Panc1 (cell line): ENCODE data around the gene TANGO6. TPM values are rescaled to one million over a fixed set of nuclear protein-coding genes. Genes with fewer than 3 reads are reported as not detected.

Experiments
- ATAC-seq: fragments of 200-7000 bp; cut with Tn5 transposase; 2 replicates; pipeline ENCODE4 v1.9.1; 2020; ENCODE audit warnings: mild to moderate bottlenecking, moderate library complexity
- BruUV-seq: library from RNA; stranded (reverse); fragments of 400-500 nt; replicated peaks from 2 replicates; lab custom pipeline; 2021; lab: Mats Ljungman, UMichigan
- CTCF ChIA-PET: fragments of 300-600 bp; sonication (Branson Sonifier 250); formaldehyde crosslinking; loops from one replicate; lab custom pipeline; 2022; ENCODE audit warnings: antibody characterized with exemption; lab: Charles Lee
- POLR2A ChIA-PET: fragments of 300-600 bp; sonication (Branson Sonifier 250); formaldehyde crosslinking; loops from one replicate; lab custom pipeline; 2022; ENCODE audit warnings: antibody characterized with exemption; lab: Charles Lee
- DNase-seq: peaks from one replicate; pipeline ENCODE4 v3.0.0-alpha.2; 2010; ENCODE audit warnings: low read depth, low spot score
- H3K27ac ChIP-seq: 2 replicates; pipeline ENCODE4 v1.5.1; 2011; ENCODE audit warnings: mild to moderate bottlenecking, low read length, inconsistent platforms
- H3K27me3 ChIP-seq: fragments of 200-500 bp; sonication (Bioruptor generic); 2 replicates; pipeline ENCODE4 v1.6.0; 2014; ENCODE audit warnings: low read length, inconsistent platforms; ENCODE audit not compliant: control insufficient read depth, insufficient read depth
- H3K36me3 ChIP-seq: fragments of 200-500 bp; sonication (Bioruptor generic); 2 replicates; pipeline ENCODE4 v1.5.1; 2014; ENCODE audit warnings: inconsistent platforms, mild to moderate bottlenecking, low read length, moderate library complexity; ENCODE audit not compliant: control insufficient read depth, insufficient read depth
- H3K4me1 ChIP-seq: 2 replicates; pipeline ENCODE4 v1.5.1; 2011; ENCODE audit warnings: inconsistent platforms, mild to moderate bottlenecking, low read length, moderate library complexity; ENCODE audit not compliant: control insufficient read depth, insufficient read depth
- H3K4me3 ChIP-seq, 2 experiments: 2 replicates each; pipeline ENCODE4 v1.5.1; 2011 to 2012; ENCODE audit warnings: low read depth in 2 of 2, low read length in 2 of 2, mild to moderate bottlenecking in 2 of 2, inconsistent platforms in 1 of 2, moderate library complexity in 1 of 2
- H3K9me3 ChIP-seq: fragments of 200-500 bp; sonication (Bioruptor generic); 2 replicates; pipeline ENCODE4 v1.5.1; 2014; ENCODE audit warnings: low read depth, mild to moderate bottlenecking, inconsistent platforms, low read length, moderate library complexity; ENCODE audit not compliant: control insufficient read depth, insufficient read depth
- CTCF ChIP-seq: fragments of 450-650 bp; IDR thresholded peaks from 2 replicates; pipeline ENCODE4 v1.5.1; 2017; ENCODE audit warnings: mild to moderate bottlenecking
- POLR2AphosphoS5 ChIP-seq: IDR thresholded peaks from 2 replicates; pipeline ENCODE4 v1.6.1; 2012; ENCODE audit warnings: mild to moderate bottlenecking, low read depth, low read length, moderate library complexity
- REST ChIP-seq, 2 experiments: IDR thresholded peaks; 2 replicates each; pipeline ENCODE4 v1.6.1; 2011 to 2012; ENCODE audit warnings: low read depth in 2 of 2, control low read depth in 1 of 2, low read length in 1 of 2, mild to moderate bottlenecking in 1 of 2, moderate library complexity in 1 of 2; ENCODE audit not compliant: insufficient read depth in 1 of 2
- SIN3A ChIP-seq: IDR thresholded peaks from 2 replicates; pipeline ENCODE4 v1.6.1; 2012; ENCODE audit warnings: low read depth, mild to moderate bottlenecking, low read length, moderate library complexity, borderline replicate concordance; ENCODE audit not compliant: insufficient read depth
- TCF7L2 ChIP-seq: IDR thresholded peaks from 2 replicates; pipeline ENCODE4 v1.6.1; 2011; ENCODE audit warnings: mild to moderate bottlenecking, low read depth, low read length, inconsistent platforms
- in situ Hi-C: cut with HindIII; loops from 2 replicates; pipeline ENCODE4 v1.10.0; 2016; ENCODE audit warnings: low sequenced_read_pairs, low pct_unique_long_range_greater_than_20kb
- intact Hi-C: fragments of 100-400 bp; cut with micrococcal nuclease; formaldehyde crosslinking; loops from one replicate; pipeline ENCODE4 v1.10.0; 2022; ENCODE audit not compliant: unreplicated experiment
- total RNA-seq: library from RNA; stranded (reverse); gene quantifications from one replicate; pipeline ENCODE4 v1.2.1, GENCODE V29; 2021; ENCODE audit not compliant: unreplicated experiment

TANGO6 gene
- total RNA-seq, 1 experiment from 2014 or later, result 11.0 TPM

GRCh38 chr16:69118468-69118867, 275.1 kb downstream of the TANGO6 start:
- CTCF ChIA-PET, result no interaction called here
- Histone ChIP-seq H3K4me3 (no peak overlapping the region), H3K27ac (no peak overlapping the region), H3K27me3 (no peaks in the 10 kb centered on the region), H3K4me1 (no peaks in the 10 kb centered on the region), H3K9me3 (no peaks in the 10 kb centered on the region), H3K36me3 (peaks cover 4% of the 10 kb centered on the region)
- BruUV-seq, result TSS peak; percentile 45
- no peak; the same call in 1 of the 2 replicates for ATAC-seq
- DNase-seq, result no peak
- intact Hi-C loops, result loop anchor here (10.0 kb wide), 1 partner anchor 264 kb away; no protein-coding TSS in a partner anchor
- in situ Hi-C loops, result no loop called here
- no peak for TF ChIP-seq REST (IDR thresholded peaks at IDR 0.05; ENCODE audit: insufficient read depth in 1 of 2, low read depth in 2 of 2, low read length in 1 of 2)
- no peak for TF ChIP-seq SIN3A
- no peak for TF ChIP-seq TCF7L2
- no peak for TF ChIP-seq POLR2AphosphoS5
- POLR2A ChIA-PET, result no interaction called here

GRCh38 chr16:69118994-69119393, 275.7 kb downstream of the TANGO6 start:
- DNase-seq (no peak), ATAC-seq (no peak)
- Histone ChIP-seq H3K4me3 (no peak overlapping the region), H3K4me1 (no peaks in the 10 kb centered on the region), H3K27me3 (no peaks in the 10 kb centered on the region), H3K36me3 (peaks cover 4% of the 10 kb centered on the region), H3K9me3 (no peaks in the 10 kb centered on the region), H3K27ac (no peak overlapping the region)
- ChIA-PET POLR2A (interaction anchor here (0.6 kb wide), 1 partner anchor 303 kb away, joined by 3 read pairs; no protein-coding TSS in a partner anchor), CTCF (interaction anchor here (0.5 kb wide), 1 partner anchor 541 kb away, joined by 4 read pairs; no protein-coding TSS in a partner anchor)
- in situ Hi-C loops (no loop called here), intact Hi-C loops (loop anchor here (10.0 kb wide), 1 partner anchor 264 kb away; no protein-coding TSS in a partner anchor)
- no peak for TF ChIP-seq CTCF
- no peak for TF ChIP-seq TCF7L2
- no peak for TF ChIP-seq POLR2AphosphoS5
- no TSS peak for BruUV-seq

- intact Hi-C loops (loop anchor here (10.0 kb wide), 1 partner anchor 265 kb away; no protein-coding TSS in a partner anchor), in situ Hi-C loops (no loop called here)
- Histone ChIP-seq H3K4me1 (no peaks in the 10 kb centered on the region), H3K36me3 (peaks cover 4% of the 10 kb centered on the region), H3K4me3 (no peak overlapping the region), H3K9me3 (no peaks in the 10 kb centered on the region), H3K27ac (no peak overlapping the region), H3K27me3 (no peaks in the 10 kb centered on the region)
- DNase-seq (no peak), ATAC-seq (no peak)
- CTCF ChIA-PET, result interaction anchor here (0.5 kb wide), 1 partner anchor 541 kb away, joined by 4 read pairs; no protein-coding TSS in a partner anchor
- POLR2A ChIA-PET, result interaction anchor here (0.6 kb wide), 1 partner anchor 304 kb away, joined by 3 read pairs; no protein-coding TSS in a partner anchor
- BruUV-seq, result no TSS peak
- no peak for TF ChIP-seq CTCF
- TF ChIP-seq TCF7L2, result no peak
- TF ChIP-seq POLR2AphosphoS5, result no peak
- no peak for TF ChIP-seq REST (IDR thresholded peaks at IDR 0.05; ENCODE audit: insufficient read depth in 1 of 2, low read depth in 2 of 2, low read length in 1 of 2)
- no peak for TF ChIP-seq SIN3A
Observed at GRCh38 chr16:69119536-69119935, 276.2 kb downstream of the TANGO6 start.
